Uterus (tissue), 4 donors: ENCODE measurements around the gene PRSS33. TPM values are rescaled to one million over a fixed set of nuclear protein-coding genes. Genes with fewer than 3 reads are reported as not detected.

ENCODE experiments used
- DNase-seq, 2 donors: peaks; one replicate each; pipeline ENCODE4 v3.0.0-alpha.2; 2019 to 2020
- H3K27ac ChIP-seq, 2 donors: fragments of 200-600 bp; sonication (generic); 1 replicate in 1 of 2; 2 replicates in 1 of 2; pipeline ENCODE4 v1.5.1; 2016 to 2018
- H3K27me3 ChIP-seq, 2 donors: fragments of 200-600 bp; sonication (generic); one replicate each; pipeline ENCODE4 v1.5.1; 2018 to 2019; ENCODE audit warnings: control low read depth in 1 of 2
- H3K36me3 ChIP-seq, 2 donors: fragments of 200-600 bp; sonication (generic); one replicate each; pipeline ENCODE4 v1.5.1; 2019; ENCODE audit warnings: control low read depth in 1 of 2
- H3K4me1 ChIP-seq, 2 donors: fragments of 200-600 bp; sonication (generic); one replicate each; pipeline ENCODE4 v1.5.1; 2018 to 2019; ENCODE audit warnings: control low read depth in 1 of 2
- H3K4me3 ChIP-seq, 2 donors: fragments of 200-600 bp; sonication (generic); 1 replicate in 1 of 2; 2 replicates in 1 of 2; pipeline ENCODE4 v1.5.1; 2018 to 2019; ENCODE audit warnings: mild to moderate bottlenecking in 1 of 2
- H3K9me3 ChIP-seq, 2 donors: fragments of 200-600 bp; sonication (generic); one replicate each; pipeline ENCODE4 v1.5.1; 2019; ENCODE audit warnings: control low read depth in 1 of 2
- POLR2A ChIP-seq, 2 donors: fragments of 450-650 bp; IDR thresholded peaks; one replicate each; pipeline ENCODE4 v1.6.1; 2016; ENCODE audit warnings: antibody characterized with exemption in 2 of 2, mild to moderate bottlenecking in 1 of 2, moderate library complexity in 1 of 2
- intact Hi-C: fragments of 100-400 bp; cut with DNase I; formaldehyde crosslinking; loops from one replicate; pipeline ENCODE4 v1.15.1; 2023; ENCODE audit warnings: low total_unique reads
- total RNA-seq, 4 donors: library from RNA; depleted of rRNA in 3 of 4; stranded (reverse); fragments of >200 nt in 3 of 4; gene quantifications; one replicate each; pipeline versions ENCODE4 v1.1.0 to v1.2.4, GENCODE V29; 2014 to 2023
- TF ChIP-seq, protein P1 (sequence below), 4 experiments: fragments of 200-600 bp in 2 of 4; fragments of 450-650 bp in 2 of 4; sonication (generic) in 2 of 4; IDR thresholded peaks; one replicate each; pipeline ENCODE4 v1.5.1; 2016 to 2019; ENCODE audit warnings: antibody characterized with exemption in 4 of 4, mild to moderate bottlenecking in 2 of 4, moderate library complexity in 1 of 4
- donor health status: DM: yes; HTN: yes; CAD: no.

Gene PRSS33
- total RNA-seq, 4 donors from 2014 or later, result 0.21 TPM; not detected in 3

- H3K36me3 ChIP-seq, result no peaks in the 10 kb centered on the region
- TF ChIP-seq, protein P1, sequence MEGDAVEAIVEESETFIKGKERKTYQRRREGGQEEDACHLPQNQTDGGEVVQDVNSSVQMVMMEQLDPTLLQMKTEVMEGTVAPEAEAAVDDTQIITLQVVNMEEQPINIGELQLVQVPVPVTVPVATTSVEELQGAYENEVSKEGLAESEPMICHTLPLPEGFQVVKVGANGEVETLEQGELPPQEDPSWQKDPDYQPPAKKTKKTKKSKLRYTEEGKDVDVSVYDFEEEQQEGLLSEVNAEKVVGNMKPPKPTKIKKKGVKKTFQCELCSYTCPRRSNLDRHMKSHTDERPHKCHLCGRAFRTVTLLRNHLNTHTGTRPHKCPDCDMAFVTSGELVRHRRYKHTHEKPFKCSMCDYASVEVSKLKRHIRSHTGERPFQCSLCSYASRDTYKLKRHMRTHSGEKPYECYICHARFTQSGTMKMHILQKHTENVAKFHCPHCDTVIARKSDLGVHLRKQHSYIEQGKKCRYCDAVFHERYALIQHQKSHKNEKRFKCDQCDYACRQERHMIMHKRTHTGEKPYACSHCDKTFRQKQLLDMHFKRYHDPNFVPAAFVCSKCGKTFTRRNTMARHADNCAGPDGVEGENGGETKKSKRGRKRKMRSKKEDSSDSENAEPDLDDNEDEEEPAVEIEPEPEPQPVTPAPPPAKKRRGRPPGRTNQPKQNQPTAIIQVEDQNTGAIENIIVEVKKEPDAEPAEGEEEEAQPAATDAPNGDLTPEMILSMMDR (IDR thresholded peaks at IDR 0.05), result no peak
- no peak for TF ChIP-seq POLR2A (IDR thresholded peaks at IDR 0.05)
- no peak for DNase-seq
- H3K27me3 ChIP-seq, result no peaks in the 10 kb centered on the region
- H3K27ac ChIP-seq, result no peak within 1 kb of the TSS
- H3K4me3 ChIP-seq, result no peak within 1 kb of the TSS
- H3K4me1 ChIP-seq, result no peaks in the 10 kb centered on the region
- intact Hi-C loops, result no loop called here
- H3K9me3 ChIP-seq, result no peaks in the 10 kb centered on the region
Measured at GRCh38 chr16:2816751-2817339, 29.5 kb upstream of the PRSS33 start, which contains the start of gene PRSS21. TSS of gene PRSS21 (plus strand) at chr16:2817237. CDS start at chr16:2817269, 32 bp downstream.

DNA sequence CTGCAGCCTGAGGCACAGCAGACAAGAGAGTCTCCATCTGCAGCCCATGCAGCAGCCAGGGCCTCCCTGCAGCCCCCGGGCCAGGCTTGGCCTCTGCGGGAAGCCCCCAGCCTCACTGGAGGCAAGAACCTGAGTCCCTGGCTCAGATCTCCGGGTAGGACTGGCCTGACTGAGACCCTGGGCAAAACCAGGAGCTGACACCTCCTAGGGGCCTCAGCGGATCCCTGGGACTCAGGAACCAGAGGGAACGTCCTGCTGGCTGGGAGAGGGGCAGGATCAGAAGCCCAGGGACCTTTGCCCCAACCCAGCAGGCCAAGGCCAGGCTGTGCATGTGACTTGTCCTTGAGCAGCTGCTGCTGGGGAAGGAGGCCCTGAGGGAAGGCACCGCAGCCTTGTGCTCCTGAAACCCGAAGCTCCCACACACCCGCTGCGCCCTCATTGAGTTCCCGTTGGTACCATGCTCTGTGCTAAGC is 28.0 kb upstream of the PRSS33 start:
- H3K36me3 ChIP-seq, result no peaks in the 10 kb centered on the region
- no peak for DNase-seq
- no peak overlapping the region for H3K4me3 ChIP-seq
- no peaks in the 10 kb centered on the region for H3K27me3 ChIP-seq
- no peaks in the 10 kb centered on the region for H3K4me1 ChIP-seq
- intact Hi-C loops, result no loop called here
- no peak for TF ChIP-seq POLR2A (IDR thresholded peaks at IDR 0.05)
- TF ChIP-seq, protein P1 (IDR thresholded peaks at IDR 0.05), result no peak
- no peak overlapping the region for H3K27ac ChIP-seq
- no peaks in the 10 kb centered on the region for H3K9me3 ChIP-seq

- Histone ChIP-seq H3K36me3 (no peaks in the 10 kb centered on the region), H3K27me3 (no peaks in the 10 kb centered on the region), H3K27ac (no peak overlapping the region), H3K9me3 (no peaks in the 10 kb centered on the region), H3K4me1 (no peaks in the 10 kb centered on the region), H3K4me3 (no peak overlapping the region)
- TF ChIP-seq POLR2A (IDR thresholded peaks at IDR 0.05), result no peak
- TF ChIP-seq, protein P1 (IDR thresholded peaks at IDR 0.05), result no peak
- intact Hi-C loops, result no loop called here
- DNase-seq, result no peak
Measured at GRCh38 chr16:2814551-2815298, 27.4 kb upstream of the PRSS33 start.

DNA sequence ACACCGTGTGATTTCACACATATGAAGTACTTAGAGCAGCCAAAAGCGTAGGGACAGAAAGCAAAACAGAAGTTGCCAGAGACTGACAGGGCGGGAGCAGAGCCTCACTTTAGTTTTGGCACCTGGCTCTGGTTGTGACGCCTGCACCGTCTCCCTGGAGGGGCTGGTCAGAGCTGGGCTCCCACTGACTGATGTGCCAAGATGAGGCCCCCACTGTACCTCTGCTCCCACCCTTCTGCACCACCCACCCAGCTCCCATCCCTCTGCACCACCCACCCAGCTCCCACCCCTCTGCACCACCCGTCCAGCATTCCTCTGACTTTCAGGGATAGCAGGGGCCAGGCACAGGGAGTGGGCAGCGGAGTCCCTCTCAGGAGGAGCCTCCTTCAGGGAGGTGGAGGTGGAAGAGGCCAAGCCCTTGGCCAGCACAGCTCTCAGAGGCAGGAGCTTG is 26.4 kb upstream of the PRSS33 start:
- TF ChIP-seq POLR2A (IDR thresholded peaks at IDR 0.05), result no peak
- TF ChIP-seq, protein P1 (IDR thresholded peaks at IDR 0.05), result no peak
- Histone ChIP-seq H3K27me3 (no peaks in the 10 kb centered on the region), H3K4me1 (no peaks in the 10 kb centered on the region), H3K36me3 (no peaks in the 10 kb centered on the region), H3K4me3 (no peak overlapping the region), H3K9me3 (no peaks in the 10 kb centered on the region), H3K27ac (no peak overlapping the region)
- DNase-seq, result no peak
- intact Hi-C loops, result no loop called here
